Mucosa of rectum (tissue), 2 donors: ENCODE data around the gene RAB27A.

Experiments
- H3K27ac ChIP-seq, 2 donors: one replicate each; pipeline ENCODE4 v1.7.0; 2013; ENCODE audit warnings: inconsistent platforms in 2 of 2, low read depth in 2 of 2, low read length in 2 of 2
- H3K27me3 ChIP-seq, 2 donors: one replicate each; pipeline ENCODE4 v1.7.0; 2013; ENCODE audit warnings: low read length in 2 of 2; ENCODE audit not compliant: control insufficient read depth in 2 of 2, insufficient read depth in 2 of 2
- H3K36me3 ChIP-seq, 2 donors: one replicate each; pipeline ENCODE4 v1.7.0; 2013; ENCODE audit warnings: low read length in 2 of 2; ENCODE audit not compliant: control insufficient read depth in 2 of 2, insufficient read depth in 2 of 2
- H3K4me1 ChIP-seq, 2 donors: one replicate each; pipeline ENCODE4 v1.7.0; 2013; ENCODE audit warnings: low read length in 2 of 2, mild to moderate bottlenecking in 1 of 2; ENCODE audit not compliant: control insufficient read depth in 2 of 2, insufficient read depth in 2 of 2
- H3K4me3 ChIP-seq, 2 donors: one replicate each; pipeline ENCODE4 v1.7.0; 2013; ENCODE audit warnings: low read length in 2 of 2
- H3K9ac ChIP-seq, 2 donors: one replicate each; pipeline ENCODE4 v1.7.0; 2013; ENCODE audit warnings: low read length in 2 of 2, low read depth in 1 of 2, mild to moderate bottlenecking in 1 of 2
- H3K9me3 ChIP-seq, 2 donors: one replicate each; pipeline ENCODE4 v1.7.0; 2013; ENCODE audit warnings: low read length in 2 of 2; ENCODE audit not compliant: control insufficient read depth in 2 of 2
- donor health status: healthy.
- donor health status: Normal muscosa, but diverticular disease.

Gene RAB27A

DNA sequence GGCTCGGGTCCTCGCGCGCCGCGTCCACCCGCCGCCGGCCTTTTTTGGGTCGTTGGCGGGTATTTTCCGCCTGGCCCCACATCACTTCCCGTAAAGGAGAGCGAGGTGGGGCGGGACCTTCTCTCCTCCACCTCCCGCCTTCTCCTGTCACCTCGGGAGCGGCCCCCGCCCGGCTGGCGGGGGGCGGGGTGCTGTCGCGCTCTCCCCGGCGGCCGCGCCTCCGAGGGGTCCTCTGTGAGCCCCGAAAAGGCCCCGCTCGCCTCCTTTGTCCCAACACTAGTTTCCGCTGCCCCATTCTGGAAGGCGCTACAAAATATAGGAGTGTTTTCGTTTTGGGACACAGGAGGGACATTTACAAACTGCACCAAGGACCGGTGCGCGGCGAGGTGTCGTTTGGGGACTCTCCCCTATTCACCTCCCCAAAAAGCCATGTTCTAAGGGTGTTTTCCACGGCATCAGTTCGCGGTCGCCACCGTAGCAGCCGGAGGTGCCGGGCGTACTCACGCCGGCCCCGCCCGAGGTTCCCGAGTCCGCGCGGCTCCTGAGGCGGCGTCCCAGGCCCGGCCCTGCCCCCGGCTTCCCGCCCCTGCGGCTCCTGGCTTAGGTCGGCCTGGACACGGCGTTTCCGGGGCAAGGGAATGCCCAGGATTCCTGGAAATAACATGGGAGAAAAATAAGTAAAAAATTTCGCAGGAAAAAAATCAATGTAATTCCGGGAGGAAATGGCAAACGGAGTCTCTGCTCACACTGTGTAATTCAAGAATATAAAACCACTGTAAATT, at the start of gene RAB27A:
Gene RAB27A, minus strand, starts transcription at position 68 of the 782 bp plus-strand sequence. CDS start 54,879 bp downstream, outside the sequence.
- no peaks in the 10 kb centered on the region for H3K27me3 ChIP-seq

DNA sequence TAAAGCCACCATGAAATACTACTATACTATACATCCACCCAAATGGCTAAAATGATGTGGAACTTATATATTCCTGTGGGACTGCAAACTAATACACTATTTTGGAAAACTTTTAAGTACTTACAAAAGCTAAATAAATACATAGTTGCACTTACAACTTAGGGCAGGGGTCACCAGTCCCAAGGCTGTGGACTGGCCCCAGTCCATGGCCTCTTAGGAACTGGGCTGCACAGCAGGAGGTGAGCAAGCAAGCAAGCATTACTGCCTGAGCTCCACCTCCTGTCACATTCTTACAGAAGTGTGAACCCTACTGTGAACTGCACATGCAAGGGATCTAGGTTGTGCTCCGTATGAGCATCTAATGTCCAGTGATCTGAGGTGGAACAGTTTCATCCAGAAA, 47.5 kb upstream of the RAB27A start:
- H3K9me3 ChIP-seq = no peaks in the 10 kb centered on the region
- H3K27ac ChIP-seq = no peak overlapping the region
- H3K9ac ChIP-seq = no peak overlapping the region
- peaks cover 10 to 35% of the 10 kb centered on the region in 2 donors for H3K36me3 ChIP-seq
- H3K27me3 ChIP-seq = no peaks in the 10 kb centered on the region
- H3K4me3 ChIP-seq = no peak overlapping the region
- H3K4me1 ChIP-seq = no peaks in the 10 kb centered on the region

More for the DNA sequence above, at the start of gene RAB27A:
- no peaks in the 10 kb centered on the region for H3K36me3 ChIP-seq
- no peaks in the 10 kb centered on the region for H3K9me3 ChIP-seq
- peak within 1 kb of the TSS; percentile 91 to 92 for H3K27ac ChIP-seq
- peak within 1 kb of the TSS; percentile 85 to 96 for H3K4me3 ChIP-seq
- H3K4me1 ChIP-seq = peaks cover 7 to 11% of the 10 kb centered on the region in 2 donors
- H3K9ac ChIP-seq = peak within 1 kb of the TSS; percentile 93 to 94

- Histone ChIP-seq H3K4me3 (no peak overlapping the region), H3K36me3 (peaks cover 19 to 31% of the 10 kb centered on the region in 2 donors), H3K4me1 (no peaks in the 10 kb centered on the region), H3K9me3 (no peaks in the 10 kb centered on the region), H3K9ac (no peak overlapping the region), H3K27ac (no peak overlapping the region), H3K27me3 (no peaks in the 10 kb centered on the region)
Measured at GRCh38 chr15:55334997-55335396, 45.4 kb upstream of the RAB27A start.

DNA sequence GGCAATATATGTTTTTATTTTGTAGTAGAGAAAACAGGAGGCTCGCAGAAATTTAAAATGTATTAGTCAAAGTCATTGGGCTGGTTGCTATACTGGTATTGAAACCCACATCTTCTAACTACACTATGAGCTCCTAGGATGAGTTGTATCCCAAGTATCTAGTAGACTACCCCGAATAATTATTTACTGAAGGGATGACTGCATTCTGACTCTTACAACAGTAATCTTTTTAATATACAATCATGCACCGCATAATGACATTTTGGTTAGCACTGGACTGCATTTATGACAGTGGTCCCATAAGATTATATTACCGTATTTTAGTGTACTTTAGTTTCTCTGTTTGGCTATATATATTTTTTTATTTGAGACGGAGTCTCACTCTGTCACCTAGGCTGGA, 44.8 kb upstream of the RAB27A start:
- Histone ChIP-seq H3K36me3 (peaks cover 19 to 31% of the 10 kb centered on the region in 2 donors), H3K4me3 (no peak overlapping the region), H3K27ac (no peak overlapping the region), H3K4me1 (no peaks in the 10 kb centered on the region), H3K9me3 (no peaks in the 10 kb centered on the region), H3K9ac (no peak overlapping the region), H3K27me3 (no peaks in the 10 kb centered on the region)

GRCh38 chr15:55327387-55327786, 37.8 kb upstream of the RAB27A start:
- Histone ChIP-seq H3K4me3 (no peak overlapping the region), H3K27ac (no peak overlapping the region), H3K36me3 (peaks cover 9 to 11% of the 10 kb centered on the region in 2 donors), H3K4me1 (no peaks in the 10 kb centered on the region), H3K9ac (no peak overlapping the region), H3K27me3 (no peaks in the 10 kb centered on the region), H3K9me3 (no peaks in the 10 kb centered on the region)

- Histone ChIP-seq H3K4me1 (peaks cover 2 to 4% of the 10 kb centered on the region in 2 donors), H3K27ac (no peak overlapping the region), H3K4me3 (no peak overlapping the region), H3K9ac (no peak overlapping the region), H3K9me3 (no peaks in the 10 kb centered on the region), H3K27me3 (no peaks in the 10 kb centered on the region), H3K36me3 (no peaks in the 10 kb centered on the region)
Measured at GRCh38 chr15:55322467-55322866, 32.9 kb upstream of the RAB27A start.

DNA sequence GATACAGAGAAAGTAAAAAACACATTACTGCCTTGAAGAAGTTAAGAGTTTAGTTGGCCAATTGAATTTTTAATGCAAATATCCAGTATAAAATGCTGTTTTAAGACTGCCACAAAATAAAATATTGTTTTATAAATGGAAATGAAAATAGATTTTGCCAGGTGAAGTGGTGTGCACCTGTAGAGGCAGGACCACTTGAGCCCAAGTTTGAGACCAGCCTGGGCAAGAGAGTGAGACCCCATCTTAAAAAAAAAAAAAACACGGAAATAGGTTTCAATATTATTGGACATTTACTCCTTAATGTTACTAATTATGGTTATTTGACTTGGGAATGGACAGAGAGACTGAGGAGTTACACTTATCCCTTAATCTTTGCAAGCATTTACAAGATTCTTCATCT, 31.4 kb upstream of the RAB27A start:
- Histone ChIP-seq H3K9me3 (no peaks in the 10 kb centered on the region), H3K9ac (no peak overlapping the region), H3K4me1 (peaks cover 2 to 4% of the 10 kb centered on the region in 2 donors), H3K4me3 (no peak overlapping the region), H3K36me3 (no peaks in the 10 kb centered on the region), H3K27me3 (no peaks in the 10 kb centered on the region), H3K27ac (no peak overlapping the region)

GRCh38 chr15:55320238-55320550, 30.6 kb upstream of the RAB27A start:
- no peaks in the 10 kb centered on the region for H3K36me3 ChIP-seq
- peaks cover 2 to 4% of the 10 kb centered on the region in 2 donors for H3K4me1 ChIP-seq
- no peak overlapping the region for H3K27ac ChIP-seq
- H3K27me3 ChIP-seq = no peaks in the 10 kb centered on the region
- peak overlapping the region in 1 of 2 donors; percentile 41 for H3K9ac ChIP-seq
- H3K9me3 ChIP-seq = no peaks in the 10 kb centered on the region
- H3K4me3 ChIP-seq = peak overlapping the region in 1 of 2 donors; percentile 98

- no peaks in the 10 kb centered on the region for H3K9me3 ChIP-seq
- H3K4me3 ChIP-seq = peak overlapping the region; percentile 98 to 99
- peak overlapping the region; percentile 84 to 94 for H3K9ac ChIP-seq
- peaks cover 2 to 4% of the 10 kb centered on the region in 2 donors for H3K4me1 ChIP-seq
- H3K27me3 ChIP-seq = no peaks in the 10 kb centered on the region
- peak overlapping the region; percentile 86 to 89 for H3K27ac ChIP-seq
- no peaks in the 10 kb centered on the region for H3K36me3 ChIP-seq
Measured at GRCh38 chr15:55319537-55320237, 30.1 kb upstream of the RAB27A start.
